Measurements from ENCODE around the gene COL18A1. TPM values are rescaled to one million over a fixed set of nuclear protein-coding genes. Genes with fewer than 3 reads are reported as not detected.
"Not testable (repeated sequence)": the region's sequence is repeated elsewhere in the genome, so short reads cannot be mapped to it uniquely, and the experiment has no call there.

The COL18A1 gene
- total RNA-seq, 2 donors from 2014 or later: 0.31 to 1.3 TPM

- ATAC-seq: peak in 1 of 2 donors; percentile 33
Observed at GRCh38 chr21:45432575-45433255, 27.8 kb downstream of the COL18A1 start.

GRCh38 chr21:45433301-45433700, 28.3 kb downstream of the COL18A1 start:
- Mint-ChIP-seq H3K36me3 (no peaks in the 10 kb centered on the region), H3K4me3 (no peak overlapping the region), H3K4me1 (ENCODE audit: low read depth in 2 of 2) (no peaks in the 10 kb centered on the region), H3K27me3 (peaks cover 0 to 12% of the 10 kb centered on the region in 2 donors), H3K27ac (no peak overlapping the region), H3K9me3 (no peaks in the 10 kb centered on the region)
- no peak for ATAC-seq
- DNase-seq (ENCODE audit: low spot score): no peak

More at GRCh38 chr21:45432575-45433255, 27.8 kb downstream of the COL18A1 start:
- no peak overlapping the region for H3K4me3 Mint-ChIP-seq
- DNase-seq (ENCODE audit: low spot score): no peak
- no peaks in the 10 kb centered on the region for H3K4me1 Mint-ChIP-seq (ENCODE audit: low read depth in 2 of 2)
- no peaks in the 10 kb centered on the region for H3K36me3 Mint-ChIP-seq
- H3K9me3 Mint-ChIP-seq: no peaks in the 10 kb centered on the region
- H3K27ac Mint-ChIP-seq: no peak overlapping the region
- H3K27me3 Mint-ChIP-seq: peaks cover 0 to 12% of the 10 kb centered on the region in 2 donors

GRCh38 chr21:45433911-45434644, 29.1 kb downstream of the COL18A1 start:
- H3K36me3 Mint-ChIP-seq: no peaks in the 10 kb centered on the region
- H3K27me3 Mint-ChIP-seq: peaks cover 0 to 12% of the 10 kb centered on the region in 2 donors
- H3K4me1 Mint-ChIP-seq (ENCODE audit: low read depth in 2 of 2): peaks cover 0 to under 1% of the 10 kb centered on the region in 2 donors
- DNase-seq (ENCODE audit: low spot score) (no peak), ATAC-seq (no peak)
- no peak overlapping the region for H3K4me3 Mint-ChIP-seq
- H3K27ac Mint-ChIP-seq: no peak overlapping the region
- no peaks in the 10 kb centered on the region for H3K9me3 Mint-ChIP-seq

DNA sequence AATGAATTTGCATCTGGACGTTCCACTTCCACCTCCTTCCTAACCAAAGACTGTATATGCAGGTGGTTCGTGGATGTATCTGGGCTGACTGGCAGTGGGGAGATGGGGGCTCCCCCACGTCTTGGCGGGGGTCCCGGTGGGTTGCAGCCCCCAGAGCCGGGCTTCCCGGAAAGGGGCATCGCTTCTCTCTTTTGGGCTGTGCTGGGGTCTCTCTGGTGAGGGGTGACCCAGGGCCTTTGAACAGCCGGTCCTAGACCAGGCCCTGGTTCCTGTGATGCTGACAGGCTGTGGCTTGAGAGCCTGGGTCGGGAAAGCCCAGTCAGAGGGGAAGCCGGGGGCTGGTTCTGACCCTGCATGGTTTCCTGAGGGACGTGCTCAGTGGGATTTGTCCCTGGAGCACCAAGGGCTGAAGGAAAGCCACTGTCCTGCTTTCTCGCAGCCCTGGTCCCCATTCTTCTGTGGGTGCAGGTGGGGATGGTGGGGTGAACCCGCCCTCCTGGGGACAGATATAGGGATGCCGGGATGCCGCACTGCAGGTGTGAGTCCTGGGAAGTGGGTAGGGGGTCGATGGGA, 29.8 kb downstream of the COL18A1 start:
- Mint-ChIP-seq H3K4me3 (no peak overlapping the region), H3K4me1 (ENCODE audit: low read depth in 2 of 2) (peaks cover 0 to 6% of the 10 kb centered on the region in 2 donors), H3K36me3 (no peaks in the 10 kb centered on the region), H3K27me3 (peaks cover 0 to 8% of the 10 kb centered on the region in 2 donors), H3K27ac (no peak overlapping the region), H3K9me3 (no peaks in the 10 kb centered on the region)
- ATAC-seq (no peak), DNase-seq (ENCODE audit: low spot score) (no peak)

DNA sequence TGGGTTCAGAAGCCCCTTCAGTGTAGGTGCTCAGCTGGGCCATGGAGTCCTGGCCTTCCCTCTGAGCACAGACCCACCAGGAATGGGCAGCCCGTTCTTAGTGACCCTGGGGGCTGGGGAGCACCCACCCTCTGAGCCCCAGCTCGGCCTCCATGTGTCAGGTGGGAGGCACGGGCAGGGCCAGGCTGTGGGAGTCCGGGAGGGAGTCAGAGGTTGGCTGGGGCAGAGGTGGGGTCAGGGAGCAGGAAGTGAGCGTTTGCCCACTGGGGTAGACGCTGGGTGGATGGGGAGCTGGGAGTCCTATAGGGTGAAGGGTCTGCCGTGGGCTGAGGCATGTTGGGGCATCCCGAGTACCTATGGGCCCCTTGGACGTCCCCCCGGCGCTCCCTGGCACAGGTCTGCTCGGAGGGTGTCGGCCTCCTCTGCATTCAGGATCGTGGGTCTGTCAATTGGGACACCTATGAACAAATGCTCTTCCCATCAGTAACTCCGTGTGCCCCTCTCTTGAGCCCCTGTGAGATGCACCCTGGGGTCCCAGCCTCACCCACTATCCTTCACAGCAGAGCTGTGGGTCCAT, 30.5 kb downstream of the COL18A1 start:
- H3K4me1 Mint-ChIP-seq (ENCODE audit: low read depth in 2 of 2): peaks cover 0 to 6% of the 10 kb centered on the region in 2 donors
- H3K9me3 Mint-ChIP-seq: no peaks in the 10 kb centered on the region
- H3K4me3 Mint-ChIP-seq: no peak overlapping the region
- H3K27me3 Mint-ChIP-seq: peaks cover 0 to 3% of the 10 kb centered on the region in 2 donors
- DNase-seq (ENCODE audit: low spot score) (no peak), ATAC-seq (no peak)
- H3K27ac Mint-ChIP-seq: no peak overlapping the region
- H3K36me3 Mint-ChIP-seq: no peaks in the 10 kb centered on the region

- no peaks in the 10 kb centered on the region for H3K36me3 Mint-ChIP-seq
Observed at GRCh38 chr21:45436351-45437065, 31.5 kb downstream of the COL18A1 start.

DNA sequence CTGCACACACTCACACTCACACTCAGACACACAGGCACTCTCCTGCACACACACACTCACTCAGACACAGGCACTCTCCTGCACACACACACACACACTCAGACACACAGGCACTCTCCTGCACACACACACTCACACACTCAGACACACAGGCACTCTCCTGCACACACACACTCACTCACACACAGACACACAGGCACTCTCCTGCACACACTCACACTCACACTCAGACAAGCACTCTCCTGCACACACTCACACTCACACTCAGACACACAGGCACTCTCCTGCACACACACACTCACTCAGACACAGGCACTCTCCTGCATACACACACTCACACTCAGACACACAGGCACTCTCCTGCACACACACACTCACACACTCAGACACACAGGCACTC, 32.9 kb downstream of the COL18A1 start:
- DNase-seq (ENCODE audit: low spot score); H3K27me3 Mint-ChIP-seq; H3K4me1 Mint-ChIP-seq (ENCODE audit: low read depth in 2 of 2); ATAC-seq; H3K27ac Mint-ChIP-seq; H3K4me3 Mint-ChIP-seq; H3K36me3 Mint-ChIP-seq; H3K9me3 Mint-ChIP-seq: not testable (repeated sequence)

More at GRCh38 chr21:45436351-45437065, 31.5 kb downstream of the COL18A1 start:
- no peak for ATAC-seq
- H3K4me3 Mint-ChIP-seq: no peak overlapping the region
- H3K9me3 Mint-ChIP-seq: no peaks in the 10 kb centered on the region
- H3K4me1 Mint-ChIP-seq (ENCODE audit: low read depth in 2 of 2): peaks cover 0 to 6% of the 10 kb centered on the region in 2 donors
- H3K27me3 Mint-ChIP-seq: no peaks in the 10 kb centered on the region
- no peak for DNase-seq (ENCODE audit: low spot score)
- H3K27ac Mint-ChIP-seq: no peak overlapping the region

- Mint-ChIP-seq H3K4me3 (peak overlapping the region; percentile 56), H3K27me3 (no peaks in the 10 kb centered on the region), H3K36me3 (no peaks in the 10 kb centered on the region), H3K4me1 (ENCODE audit: low read depth in 2 of 2) (peaks cover 0 to 6% of the 10 kb centered on the region in 2 donors), H3K27ac (peak overlapping the region; percentile 31 to 37), H3K9me3 (no peaks in the 10 kb centered on the region)
- no peak for DNase-seq (ENCODE audit: low spot score)
- ATAC-seq: no peak
Observed at GRCh38 chr21:45438391-45439145, 33.6 kb downstream of the COL18A1 start.

GRCh38 chr21:45439161-45439872, 34.4 kb downstream of the COL18A1 start:
- peak overlapping the region; percentile 56 for H3K4me3 Mint-ChIP-seq
- ATAC-seq (peak; percentile 80 to 87), DNase-seq (ENCODE audit: low spot score) (peak; percentile 75)
- H3K9me3 Mint-ChIP-seq: no peaks in the 10 kb centered on the region
- no peaks in the 10 kb centered on the region for H3K36me3 Mint-ChIP-seq
- peak overlapping the region in 1 of 2 donors; percentile 31 for H3K27ac Mint-ChIP-seq
- H3K27me3 Mint-ChIP-seq: peaks cover 0 to 3% of the 10 kb centered on the region in 2 donors
- H3K4me1 Mint-ChIP-seq (ENCODE audit: low read depth in 2 of 2): peaks cover 0 to 8% of the 10 kb centered on the region in 2 donors

DNA sequence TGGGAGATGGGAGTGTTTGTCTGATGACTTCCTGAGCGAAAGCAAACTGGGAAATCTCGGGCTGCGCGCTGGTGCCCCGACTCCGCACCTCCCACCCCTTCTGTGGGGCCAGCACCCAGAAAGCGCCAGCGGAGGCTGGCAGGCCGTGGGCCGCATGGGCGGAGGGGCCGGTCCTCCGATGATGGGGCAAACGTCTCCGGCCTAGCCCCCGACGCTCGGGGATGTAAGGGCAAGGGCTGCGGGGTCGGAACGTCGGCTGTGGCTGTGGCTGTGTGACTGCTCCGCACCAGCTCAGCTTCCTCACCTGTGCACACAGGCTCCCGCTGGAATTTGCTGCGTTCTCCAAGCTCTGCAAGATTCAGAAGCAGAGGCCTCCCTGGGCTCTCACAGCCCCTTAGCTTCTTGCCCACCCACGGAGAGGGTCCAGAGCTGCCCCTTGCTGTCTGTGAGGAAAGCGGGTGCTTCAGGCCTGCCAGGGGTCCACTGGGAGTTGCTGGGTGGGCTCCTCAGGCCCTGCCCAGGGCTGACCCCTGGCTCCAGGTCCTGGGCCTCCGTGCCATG, 35.0 kb downstream of the COL18A1 start:
- H3K9me3 Mint-ChIP-seq: no peaks in the 10 kb centered on the region
- no peaks in the 10 kb centered on the region for H3K36me3 Mint-ChIP-seq
- peaks cover 0 to 6% of the 10 kb centered on the region in 2 donors for H3K27me3 Mint-ChIP-seq
- H3K4me3 Mint-ChIP-seq: no peak overlapping the region
- DNase-seq (ENCODE audit: low spot score) (no peak), ATAC-seq (no peak)
- no peak overlapping the region for H3K27ac Mint-ChIP-seq
- peaks cover 0 to 8% of the 10 kb centered on the region in 2 donors for H3K4me1 Mint-ChIP-seq (ENCODE audit: low read depth in 2 of 2)

DNA sequence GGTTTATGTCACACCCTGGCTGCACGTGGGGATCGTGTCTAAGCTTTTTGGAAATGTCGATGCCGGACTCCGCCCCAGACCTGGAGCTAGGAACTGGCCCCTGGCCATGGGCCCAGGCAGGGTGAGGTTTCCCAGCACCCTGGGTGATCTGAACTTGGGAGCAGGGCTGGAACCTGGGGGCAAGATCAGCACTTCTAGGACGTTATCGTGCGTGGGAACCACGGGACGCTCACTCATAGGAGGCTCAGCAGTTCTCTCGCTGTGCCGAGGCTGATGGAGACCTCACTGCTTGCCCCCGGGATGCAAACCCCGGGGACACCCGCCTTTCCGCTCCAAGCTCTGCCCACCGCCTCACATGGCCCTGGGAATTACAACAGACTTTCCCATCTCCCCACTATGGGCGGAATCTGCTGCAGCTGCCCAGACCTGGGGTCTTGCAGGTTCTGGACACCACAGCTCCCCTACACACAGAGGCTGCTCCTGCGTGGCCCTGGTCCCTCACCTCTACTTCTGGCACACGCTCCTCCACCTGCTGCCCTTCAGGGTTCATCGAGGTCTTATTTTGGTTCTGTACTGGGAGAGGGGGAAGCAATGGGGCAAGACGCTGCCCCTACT, 35.9 kb downstream of the COL18A1 start:
- DNase-seq (ENCODE audit: low spot score) (no peak), ATAC-seq (no peak)
- H3K4me3 Mint-ChIP-seq: no peak overlapping the region
- H3K27me3 Mint-ChIP-seq: peaks cover 9 to 14% of the 10 kb centered on the region in 2 donors
- H3K4me1 Mint-ChIP-seq (ENCODE audit: low read depth in 2 of 2): peaks cover 0 to 8% of the 10 kb centered on the region in 2 donors
- no peaks in the 10 kb centered on the region for H3K9me3 Mint-ChIP-seq
- H3K27ac Mint-ChIP-seq: no peak overlapping the region
- H3K36me3 Mint-ChIP-seq: no peaks in the 10 kb centered on the region
